Stimulated activated CD4-positive, alpha-beta T cell treated with anti-CD3 and anti-CD28 coated beads, TNF-alpha, amount 100 ng/mL, for 1 hour (primary cell): Measurements from ENCODE around the gene KRTAP10-1.

ENCODE experiments used
- DNase-seq, 3 donors: peaks; one replicate each; pipeline ENCODE4 v3.0.0-alpha.2; 2020; ENCODE audit warnings: low read depth in 3 of 3, low spot score in 1 of 3

The KRTAP10-1 gene

DNA sequence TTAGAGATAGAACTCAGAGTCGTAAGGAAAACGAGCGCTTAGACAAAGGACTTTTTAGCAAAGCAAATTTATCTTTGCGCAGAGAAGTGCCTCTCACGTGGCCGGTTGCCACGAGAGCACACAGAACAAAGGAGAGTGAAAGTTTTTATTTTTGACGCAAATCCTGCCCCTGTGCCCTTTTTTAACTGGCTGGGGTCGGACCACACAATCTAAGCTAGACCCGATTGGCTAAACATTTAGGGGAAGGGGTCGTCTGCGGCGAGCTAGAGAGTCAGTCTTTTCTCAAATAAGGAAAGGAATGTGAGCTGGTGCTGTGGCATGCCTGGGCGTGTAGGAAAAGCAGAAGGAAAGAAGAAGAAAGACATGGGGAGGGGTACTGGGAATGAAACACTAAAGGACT is 8.9 kb upstream of the KRTAP10-1 start:
- DNase-seq: no peak

DNA sequence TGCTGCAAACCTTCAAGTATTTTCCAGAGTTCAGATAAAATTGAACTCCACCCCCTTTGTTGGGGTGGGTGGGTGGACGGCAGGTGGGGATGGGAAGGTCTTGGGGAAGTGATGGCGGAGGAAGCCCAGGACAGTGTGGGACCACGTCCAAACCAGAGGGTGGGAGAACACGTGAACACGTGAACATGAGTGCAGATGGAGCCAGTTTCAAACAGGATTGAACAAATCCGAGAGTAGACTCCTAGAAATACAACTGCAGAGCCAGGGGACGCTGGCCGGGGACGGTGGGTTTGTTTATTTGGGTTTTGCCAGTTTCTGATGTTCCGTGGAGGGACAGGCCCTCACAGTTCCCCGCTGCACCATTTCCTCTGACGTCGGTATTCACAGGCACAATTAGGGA is 8.4 kb upstream of the KRTAP10-1 start:
- no peak for DNase-seq

DNA sequence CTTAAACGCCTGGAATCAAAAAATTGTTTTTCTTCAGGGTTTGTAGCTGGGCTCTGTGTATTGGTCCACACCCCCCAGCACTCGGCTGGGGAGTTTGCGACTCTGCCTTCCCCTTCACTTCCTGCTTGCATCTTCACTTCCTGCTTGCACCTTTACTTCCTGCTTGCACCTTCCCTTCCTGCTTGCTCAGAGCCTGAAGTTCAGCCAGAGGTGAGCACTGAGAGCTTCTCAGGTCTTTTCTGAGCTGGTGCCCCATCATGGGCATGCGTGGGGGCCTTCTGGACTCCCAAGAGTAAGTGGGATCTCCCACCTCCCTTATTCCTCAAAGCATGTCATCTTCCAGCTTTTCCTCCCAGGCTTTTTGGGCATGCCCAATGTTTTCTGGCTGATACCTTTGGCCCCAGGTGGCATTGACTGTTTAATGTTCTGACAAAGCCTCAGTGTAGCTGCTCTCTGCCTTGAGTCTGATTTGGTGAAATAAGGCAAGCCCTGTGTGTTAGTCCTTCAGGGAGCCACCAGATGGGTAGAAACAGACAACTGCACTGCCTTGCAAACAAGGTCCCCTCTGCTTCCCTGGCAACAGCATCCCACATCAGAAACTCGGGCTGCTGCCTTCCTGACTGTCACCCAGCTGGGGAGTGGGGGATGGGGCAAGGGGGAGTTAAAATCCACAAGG is 7.8 kb upstream of the KRTAP10-1 start:
- DNase-seq: peak in 2 of 3 donors; percentile 4 to 13

DNA sequence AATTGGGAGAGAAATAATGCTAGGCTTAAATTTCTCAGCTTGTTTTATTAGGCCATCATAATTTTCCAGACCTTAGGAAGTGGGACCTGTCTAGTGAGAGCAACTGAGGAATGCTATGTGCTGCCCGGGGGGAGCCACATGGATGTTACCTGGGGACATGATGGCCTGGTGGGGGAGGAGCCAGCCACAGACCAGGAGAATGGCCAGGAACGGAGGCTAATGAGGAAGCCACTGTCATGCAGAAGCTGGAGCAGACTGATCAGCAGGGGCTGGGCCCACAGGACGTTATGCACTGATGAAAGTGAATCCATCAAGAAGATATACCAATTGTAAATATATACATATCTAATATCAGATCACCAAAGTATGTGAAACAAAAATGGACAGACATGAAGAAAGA is 4.6 kb upstream of the KRTAP10-1 start:
- DNase-seq: no peak

DNA sequence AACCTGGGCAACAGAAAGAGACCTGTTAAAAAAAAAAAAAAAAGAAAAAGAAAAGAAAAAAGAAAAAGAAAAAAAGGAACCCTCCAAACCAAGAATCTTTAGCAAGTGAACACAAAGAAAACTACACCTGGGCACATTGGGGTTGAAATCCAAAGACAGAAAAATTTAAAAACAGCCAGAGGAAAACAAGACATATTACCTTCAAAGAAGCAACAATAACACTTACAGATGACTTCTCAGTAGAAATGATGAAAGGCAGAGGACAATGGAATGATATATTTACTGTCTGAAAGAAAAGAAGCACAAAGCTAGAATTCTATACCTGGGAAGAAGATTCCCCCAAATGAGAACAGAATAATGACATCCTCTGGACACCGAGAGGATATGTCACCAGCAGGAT is 2.7 kb upstream of the KRTAP10-1 start:
- no peak for DNase-seq

DNA sequence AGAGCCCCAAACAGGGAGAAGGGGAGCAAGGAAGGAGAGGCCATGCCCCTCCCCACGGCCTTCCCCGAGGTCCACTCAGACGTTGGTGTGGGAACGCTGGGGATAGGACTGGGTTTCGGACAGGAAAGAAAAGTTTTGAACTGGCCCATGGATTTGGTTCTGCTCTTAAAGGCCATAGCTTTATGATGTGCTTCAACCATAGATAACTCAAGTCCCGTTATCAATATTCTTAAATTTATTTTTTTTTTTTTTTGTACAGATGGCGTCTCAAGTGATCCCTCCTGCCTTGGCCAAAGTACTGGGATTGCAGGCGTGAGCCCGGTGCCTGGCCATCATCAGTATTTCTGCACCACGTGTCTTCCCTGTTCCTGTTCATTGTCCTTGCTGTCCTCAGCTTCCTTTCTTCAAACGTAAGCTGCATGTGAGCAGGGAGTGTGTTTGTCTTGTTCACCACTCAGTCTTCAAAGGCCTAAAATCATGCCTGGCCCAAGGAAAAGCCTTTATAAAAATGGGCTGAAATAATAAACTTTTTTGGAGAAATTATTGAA is 820 bp upstream of the KRTAP10-1 start:
- DNase-seq: no peak

DNA sequence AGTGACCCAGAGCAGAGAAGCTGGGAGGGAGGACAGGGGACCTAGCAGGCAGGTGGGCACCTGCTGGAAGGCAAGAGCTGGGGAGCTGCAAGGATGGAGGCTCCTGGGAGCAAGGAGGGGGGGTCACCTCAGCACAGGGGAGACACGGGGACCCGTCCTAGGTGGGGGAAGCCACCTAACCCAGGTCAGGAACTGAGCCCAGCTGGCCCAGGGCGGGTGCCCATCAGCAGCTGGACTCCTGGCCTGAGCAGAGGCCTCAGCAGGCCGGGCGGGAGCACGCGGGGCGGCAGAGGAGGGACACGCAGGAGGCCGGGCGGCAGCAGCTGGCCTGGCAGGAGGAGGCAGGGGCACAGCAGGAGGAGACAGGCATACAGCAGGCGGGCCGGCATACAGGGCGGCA is 949 bp downstream of the KRTAP10-1 start:
- DNase-seq: no peak

DNA sequence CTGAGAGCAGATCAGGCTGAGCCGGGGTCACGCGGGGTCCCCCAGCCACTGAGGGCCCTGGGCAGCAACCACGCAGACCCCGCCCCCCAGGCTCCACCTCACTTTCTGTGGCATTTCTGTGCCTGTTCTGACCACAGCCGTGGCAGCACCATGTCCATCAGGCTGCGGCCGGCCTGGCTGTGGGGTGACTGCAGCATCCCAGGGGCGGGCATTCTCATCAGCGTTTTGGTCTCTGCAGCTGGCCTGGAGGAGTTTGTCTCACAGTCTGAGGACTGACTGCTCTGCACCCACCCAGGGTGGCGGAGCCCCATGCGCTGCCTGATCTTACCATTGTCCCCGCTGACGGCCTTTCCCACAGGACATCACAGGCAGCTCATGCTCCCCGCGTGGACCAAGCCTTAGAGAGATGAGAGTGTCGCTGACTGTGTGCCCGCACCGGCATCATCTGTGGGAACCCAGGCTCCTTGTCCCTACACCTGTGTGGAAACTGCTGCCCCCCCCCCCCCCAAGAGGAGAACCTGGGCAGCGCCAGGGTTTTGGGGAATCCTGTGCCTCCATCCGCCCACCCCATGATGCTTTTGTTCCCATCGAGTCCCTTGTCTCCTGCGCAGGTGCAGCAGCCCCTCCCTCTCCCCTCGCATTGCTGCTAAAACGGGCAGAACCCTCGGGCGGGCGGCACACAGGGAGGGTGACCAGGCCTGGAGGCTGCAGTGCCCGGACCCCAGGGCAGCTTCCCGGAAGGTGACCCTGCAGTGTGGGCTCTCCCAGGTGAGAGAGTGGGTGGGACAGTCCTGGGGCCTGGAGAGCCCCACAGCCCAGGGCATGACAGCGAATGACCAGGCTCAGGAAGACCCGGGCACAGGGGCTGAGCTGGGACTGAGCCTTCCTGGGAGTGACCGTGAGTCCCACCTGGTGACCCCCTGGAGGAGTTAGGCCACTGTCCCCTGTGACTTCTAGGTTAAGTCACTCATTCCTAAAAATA is 1.8 kb downstream of the KRTAP10-1 start:
- no peak for DNase-seq

DNA sequence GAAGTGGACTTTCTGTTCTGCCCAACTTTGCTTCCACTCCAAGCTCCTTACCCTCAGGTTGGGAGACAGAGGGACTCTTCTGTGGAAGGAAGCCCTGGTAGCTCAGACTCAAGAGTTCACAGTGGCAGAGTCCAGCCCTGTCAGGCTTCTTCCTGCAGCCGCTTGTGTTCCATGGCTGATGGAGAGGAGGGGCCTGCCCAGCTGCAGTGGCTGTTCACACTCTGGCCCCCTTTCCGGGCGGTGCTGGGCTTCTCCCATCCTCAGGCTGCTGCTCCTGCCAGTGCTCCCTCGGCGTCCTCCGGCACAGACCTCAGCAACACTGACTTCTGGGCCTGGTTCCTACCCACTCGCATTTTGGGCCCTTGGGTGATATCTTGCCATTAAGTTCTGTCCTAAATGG is 4.0 kb downstream of the KRTAP10-1 start:
- DNase-seq: no peak

DNA sequence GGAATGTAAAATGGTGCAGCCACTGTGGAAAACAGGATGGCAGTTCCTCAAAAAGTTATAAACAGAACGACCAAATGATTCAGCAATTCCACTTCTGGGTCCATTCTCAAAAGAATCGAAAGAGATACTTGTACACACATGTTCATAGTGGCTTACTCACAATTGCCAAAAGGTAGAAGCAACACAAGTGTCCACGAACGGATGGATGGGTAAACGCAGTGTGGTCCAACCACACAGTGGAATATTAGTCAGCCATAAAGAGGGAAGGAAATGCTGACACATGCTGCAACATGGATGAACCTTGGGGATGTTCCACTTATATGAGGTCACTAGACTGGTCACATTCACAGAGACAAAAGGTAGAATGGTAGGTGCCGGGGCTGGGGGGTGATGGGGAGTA is 5.3 kb downstream of the KRTAP10-1 start:
- DNase-seq: no peak

DNA sequence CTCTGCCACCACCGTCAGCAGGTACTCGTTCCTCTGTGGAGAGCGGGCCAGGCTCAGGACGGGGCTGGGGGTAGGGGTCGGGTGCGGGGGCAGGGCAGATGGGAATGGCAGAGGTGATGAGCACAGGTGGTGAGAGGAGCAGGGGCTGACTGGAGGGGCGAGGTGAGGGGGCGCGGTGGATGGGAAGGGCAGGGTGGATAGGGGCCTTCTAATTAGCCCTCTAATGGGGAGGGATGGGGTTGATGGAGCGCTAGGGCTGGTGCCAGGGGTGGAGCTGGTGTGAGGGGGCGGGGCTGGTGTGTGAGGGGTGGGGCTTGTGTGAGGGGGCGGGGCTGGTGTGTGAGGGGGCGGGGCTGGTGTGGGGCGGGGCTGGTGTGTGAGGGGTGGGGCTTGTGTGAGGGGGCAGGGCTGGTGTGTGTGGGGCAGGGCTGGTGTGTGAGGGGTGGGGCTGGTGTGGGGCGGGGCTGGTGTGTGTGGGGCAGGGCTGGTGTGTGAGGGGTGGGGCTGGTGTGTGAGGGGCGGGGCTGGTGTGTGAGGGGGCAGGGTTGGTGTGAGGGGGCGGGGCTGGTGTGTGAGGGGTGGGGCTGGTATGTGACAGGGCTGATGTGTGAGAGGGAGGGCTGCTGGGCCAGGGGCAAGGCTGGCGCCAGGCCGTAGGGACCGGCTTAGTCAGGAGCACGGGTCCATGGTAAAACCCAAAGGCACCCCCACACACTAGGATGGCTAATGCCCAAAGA is 5.9 kb downstream of the KRTAP10-1 start:
- DNase-seq: no peak

DNA sequence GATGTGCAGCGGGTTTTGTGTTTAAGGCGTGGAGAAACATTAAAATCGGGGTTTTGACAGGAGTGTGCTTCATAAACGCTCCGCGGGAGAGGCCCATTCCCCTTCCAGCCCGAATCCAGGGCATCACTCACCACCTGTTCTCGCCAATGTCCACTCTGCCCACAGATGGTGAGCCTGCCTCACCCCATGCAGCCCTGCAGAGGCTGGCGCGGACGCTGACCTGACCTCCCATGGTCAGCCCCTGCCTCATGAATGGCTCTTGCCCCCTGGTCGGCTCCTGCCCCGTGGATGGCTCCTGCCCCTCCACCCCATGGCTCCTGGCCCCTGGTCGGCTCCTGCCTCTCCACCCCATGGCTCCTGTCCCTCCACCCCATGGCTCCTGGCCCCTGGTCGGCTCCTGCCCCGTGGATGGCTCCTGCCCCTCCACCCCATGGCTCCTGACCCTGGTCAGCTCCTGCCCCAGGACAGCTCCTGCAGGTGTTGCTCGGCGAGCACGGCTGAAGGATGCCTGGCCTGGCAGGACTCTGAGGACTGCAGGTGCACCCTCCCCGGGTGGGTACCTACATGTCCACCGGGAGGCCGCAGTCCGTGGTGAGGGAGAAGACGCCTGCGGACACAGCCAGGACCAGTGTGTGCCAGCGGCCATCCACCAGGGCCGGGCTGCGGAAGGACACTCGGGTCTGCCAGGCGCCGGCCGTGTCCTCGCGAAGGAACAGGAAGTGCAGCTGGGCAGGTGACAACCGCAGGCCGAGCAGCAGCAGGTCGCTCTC is 6.7 kb downstream of the KRTAP10-1 start:
- no peak for DNase-seq

DNA sequence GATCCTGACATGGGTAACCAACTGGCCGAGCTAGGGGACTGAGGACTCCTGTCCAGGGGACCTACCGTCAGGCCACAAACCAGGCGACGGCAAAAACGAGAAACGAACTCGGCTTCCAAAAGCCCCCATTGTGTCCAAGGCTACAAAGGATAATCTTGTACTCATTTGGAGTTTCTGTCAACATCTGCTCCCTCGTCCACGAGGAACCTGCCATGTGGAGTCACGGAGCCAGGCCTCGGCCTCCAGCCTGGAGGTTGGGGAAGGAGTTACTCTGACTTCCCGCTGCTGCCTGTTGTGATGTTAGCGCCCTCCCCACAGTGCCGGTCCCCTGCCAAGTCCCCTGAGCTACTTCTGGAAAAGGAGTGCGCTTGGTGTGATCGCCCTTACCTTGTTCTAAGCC is 7.3 kb downstream of the KRTAP10-1 start:
- no peak for DNase-seq

DNA sequence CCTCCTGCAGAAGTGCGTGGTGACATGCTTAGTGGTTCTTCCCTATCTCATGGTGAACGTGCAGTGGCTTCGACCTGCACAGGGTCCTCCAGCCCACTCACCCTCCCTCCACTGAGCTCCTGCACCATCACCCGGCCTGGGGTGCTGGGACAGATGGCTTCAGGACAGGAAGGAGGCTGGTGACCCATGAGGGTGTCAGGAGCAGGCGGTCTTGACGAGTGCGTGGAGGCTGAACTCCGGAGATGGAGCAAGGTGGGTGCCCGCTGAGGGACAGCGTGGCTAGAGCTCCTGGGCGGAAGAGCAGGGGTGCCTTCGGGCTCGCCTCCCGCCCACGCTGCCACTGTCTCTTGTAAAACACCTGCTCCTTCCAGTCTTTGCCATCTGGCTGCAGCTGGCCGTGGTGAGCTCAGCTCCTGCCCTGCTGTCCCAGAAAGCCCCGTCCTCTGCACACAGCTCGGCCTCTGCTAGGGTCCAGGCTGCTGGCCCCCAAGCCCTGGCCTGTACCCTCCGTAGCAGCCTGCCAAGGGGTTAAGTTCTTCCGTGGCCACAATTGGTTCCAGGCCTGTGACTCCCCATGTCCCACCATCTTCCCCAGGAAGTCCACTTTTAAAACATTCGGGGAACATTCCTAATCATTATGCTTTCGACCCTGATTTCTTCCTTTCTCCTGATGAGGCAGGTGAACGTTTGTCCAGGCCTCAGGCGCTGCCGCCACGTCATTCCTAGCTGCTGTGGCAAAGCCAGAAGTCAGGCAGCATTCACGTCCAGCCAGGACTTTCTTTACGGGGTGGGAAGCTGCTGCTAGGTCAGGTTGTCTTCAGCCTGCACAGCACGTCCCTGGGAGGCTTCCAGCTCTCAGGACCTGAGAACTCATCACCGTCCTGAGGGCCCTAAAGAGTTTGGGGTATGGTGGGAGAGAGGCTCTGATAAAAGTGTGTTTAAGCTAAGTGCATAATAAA is 8.1 kb downstream of the KRTAP10-1 start:
- DNase-seq: no peak

DNA sequence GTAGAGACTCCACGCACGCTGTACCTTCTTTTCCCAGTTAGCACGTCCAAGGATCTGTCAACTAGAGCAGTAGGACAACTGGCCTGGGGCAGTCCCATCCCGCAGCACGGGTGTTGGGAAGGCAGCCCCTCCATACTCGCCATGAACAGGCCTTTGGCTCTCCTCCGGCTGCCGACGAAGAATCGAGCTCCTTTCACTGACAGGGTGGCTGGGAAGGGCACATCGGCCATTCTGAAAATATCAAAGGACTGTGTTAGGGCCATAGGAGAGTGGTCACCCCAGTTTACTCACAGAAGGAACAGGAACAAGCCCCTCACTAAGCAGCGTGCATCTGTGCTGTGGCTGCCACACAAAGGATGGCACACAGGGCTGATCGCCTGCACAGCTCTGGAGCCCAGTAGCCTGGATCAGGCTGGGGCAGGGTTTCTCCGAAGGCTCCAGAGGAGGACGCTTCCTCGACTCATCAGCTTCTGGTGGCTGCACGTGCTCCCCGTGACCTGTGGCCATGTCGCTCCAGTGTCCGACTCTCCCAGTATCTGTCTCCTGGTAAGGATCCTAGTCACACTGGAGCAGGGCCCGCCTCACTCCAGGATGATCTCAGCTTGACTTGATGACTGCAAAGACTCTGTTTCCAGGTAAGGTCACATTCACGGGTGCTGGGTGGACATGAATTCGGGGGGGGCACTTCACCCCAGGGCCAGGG is 8.9 kb downstream of the KRTAP10-1 start:
- DNase-seq: no peak

DNA sequence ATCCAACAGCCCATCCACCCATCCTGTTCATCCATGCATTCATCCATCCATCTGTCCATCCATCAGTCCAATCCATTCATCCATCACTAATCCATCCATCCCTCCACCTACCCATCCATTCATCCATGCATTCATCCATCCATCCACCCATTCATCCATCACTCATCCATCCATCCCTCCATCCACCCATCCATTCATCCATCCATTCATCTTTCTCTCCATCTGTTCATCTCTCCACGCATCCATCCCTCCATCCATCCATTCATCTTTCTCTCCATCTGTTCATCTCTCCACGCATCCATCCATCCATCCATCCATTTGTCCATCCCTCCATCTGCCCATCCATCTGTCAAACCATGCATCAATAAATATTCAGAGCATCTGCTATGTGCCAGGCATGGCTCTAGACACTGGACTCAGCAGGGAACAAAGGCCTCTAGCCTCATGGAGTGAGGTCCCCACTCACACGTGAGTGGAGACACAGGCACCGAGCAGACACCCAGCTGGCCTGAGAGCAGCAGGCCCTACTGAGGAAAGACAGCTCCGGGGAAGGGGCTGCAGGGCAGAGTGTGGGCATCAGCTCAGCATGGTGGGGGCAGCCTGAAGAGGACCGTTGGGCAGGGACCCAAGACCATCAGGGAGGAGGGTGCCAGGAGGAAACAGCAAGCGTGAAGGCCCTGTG is 9.6 kb downstream of the KRTAP10-1 start:
- DNase-seq: no peak

DNA sequence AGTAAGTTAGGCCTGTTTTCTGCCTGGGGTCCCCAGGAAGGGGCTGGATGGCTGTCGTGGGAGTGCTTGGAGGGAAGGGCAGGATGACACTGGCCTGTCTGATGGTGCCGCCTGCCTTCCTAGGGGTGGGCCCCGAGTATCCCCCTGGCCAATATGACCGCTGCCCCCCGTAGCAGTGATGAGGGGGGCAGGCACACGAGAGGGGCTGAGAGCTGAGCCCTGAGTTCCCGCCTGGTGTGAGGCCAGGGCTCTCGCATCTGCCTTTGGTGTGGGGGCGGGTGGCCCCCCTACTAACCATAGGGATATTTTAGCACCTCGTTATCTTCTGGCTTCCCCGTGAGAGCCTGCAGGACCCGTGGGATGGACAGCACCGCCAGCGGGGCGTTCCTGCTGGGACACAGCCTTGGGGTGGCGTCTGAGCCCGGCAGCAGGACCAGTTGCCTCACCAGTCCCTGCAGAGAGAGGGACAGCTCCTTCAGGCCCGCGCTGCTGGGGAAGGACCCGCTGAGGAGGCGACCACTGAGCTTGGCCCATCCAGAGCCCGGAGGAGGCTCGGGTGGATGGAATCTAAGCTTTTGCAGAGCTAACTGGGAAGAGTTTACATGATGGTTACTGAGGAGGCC is 10.4 kb downstream of the KRTAP10-1 start:
- no peak for DNase-seq

DNA sequence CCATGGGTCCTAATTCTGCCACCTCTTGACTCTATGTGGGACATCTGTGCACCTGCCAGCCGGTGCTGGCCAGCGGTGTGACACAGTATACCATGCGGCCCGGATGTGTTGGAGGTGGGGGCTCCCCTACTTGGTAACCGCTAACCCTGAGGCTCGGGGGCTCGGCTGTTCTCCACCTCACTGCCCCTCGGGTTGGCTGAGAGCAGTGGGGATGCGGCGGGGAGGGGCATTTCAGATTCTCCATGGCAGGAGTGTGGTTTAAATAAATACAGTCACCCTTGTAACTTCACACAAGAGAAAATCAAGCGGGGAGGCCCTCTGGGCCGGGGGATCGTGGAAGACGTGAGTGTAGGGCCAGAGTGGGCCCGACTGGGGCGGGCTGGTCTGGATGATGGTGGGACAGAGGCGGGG is 11.0 kb downstream of the KRTAP10-1 start:
- DNase-seq: no peak
